Left forelimb (tissue), 1 donor: ENCODE measurements around the gene SBSN.
A peak's percentile ranks its signal among the peaks of the same experiment; 100 is the strongest.

Experiments used
- DNase-seq: peaks from one replicate; pipeline ENCODE4 v3.0.0-alpha.2; 2018; ENCODE audit warnings: low spot score

The SBSN gene

DNA sequence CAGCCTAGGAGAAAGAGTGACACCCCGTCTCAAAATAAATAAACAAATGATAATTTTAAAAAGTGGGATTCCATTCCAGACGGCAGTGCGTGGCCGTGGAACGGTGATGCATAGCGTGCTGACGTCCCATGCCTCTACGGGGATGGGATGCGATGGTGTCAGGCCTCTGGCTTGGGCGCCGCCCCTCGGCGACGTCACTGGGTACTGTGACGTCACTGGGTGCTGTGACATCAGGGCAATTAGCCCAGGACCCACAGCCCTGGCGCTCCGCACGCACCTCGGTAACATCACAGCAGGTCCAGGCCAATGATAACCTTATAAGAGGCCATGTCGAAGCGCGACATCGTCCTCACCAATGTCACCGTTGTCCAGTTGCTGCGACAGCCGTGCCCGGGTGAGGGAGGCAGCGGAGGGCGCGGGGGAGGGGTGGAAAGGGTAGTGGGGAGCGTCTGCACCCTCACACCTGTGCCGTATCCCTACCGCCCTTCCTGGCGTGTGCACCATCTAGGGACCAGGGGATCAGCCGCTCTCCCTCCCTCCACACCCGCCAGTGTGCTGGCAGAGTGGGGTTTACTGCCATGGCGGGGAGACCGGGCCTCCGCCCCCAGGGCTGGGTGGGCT is 5.2 kb upstream of the SBSN start, which contains the start of gene GAPDHS:
Gene GAPDHS, plus strand, starts transcription at position 256 of the 621 bp plus-strand sequence. Its CDS starts 72 bp downstream, at position 328.
- no peak for DNase-seq

DNA sequence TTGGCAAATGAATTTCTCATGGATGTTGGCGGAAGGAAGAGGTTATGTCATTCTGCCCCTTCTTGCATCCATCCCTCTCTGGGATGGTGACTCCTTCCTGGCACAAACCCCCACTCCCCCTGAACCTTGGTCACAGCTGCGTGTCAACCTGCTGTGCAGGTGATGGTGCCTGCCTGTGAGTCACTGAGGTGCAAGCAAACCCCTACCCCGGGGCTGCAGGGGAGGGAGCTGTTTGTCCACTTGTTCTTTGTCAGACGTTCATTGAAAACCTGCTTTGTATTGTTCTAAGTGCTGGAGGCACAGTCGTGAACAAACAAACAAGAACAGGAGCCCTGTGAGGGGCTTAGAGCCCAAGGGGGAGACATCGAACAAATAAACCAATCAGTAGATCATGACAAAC is 3.2 kb upstream of the SBSN start:
- no peak for DNase-seq

DNA sequence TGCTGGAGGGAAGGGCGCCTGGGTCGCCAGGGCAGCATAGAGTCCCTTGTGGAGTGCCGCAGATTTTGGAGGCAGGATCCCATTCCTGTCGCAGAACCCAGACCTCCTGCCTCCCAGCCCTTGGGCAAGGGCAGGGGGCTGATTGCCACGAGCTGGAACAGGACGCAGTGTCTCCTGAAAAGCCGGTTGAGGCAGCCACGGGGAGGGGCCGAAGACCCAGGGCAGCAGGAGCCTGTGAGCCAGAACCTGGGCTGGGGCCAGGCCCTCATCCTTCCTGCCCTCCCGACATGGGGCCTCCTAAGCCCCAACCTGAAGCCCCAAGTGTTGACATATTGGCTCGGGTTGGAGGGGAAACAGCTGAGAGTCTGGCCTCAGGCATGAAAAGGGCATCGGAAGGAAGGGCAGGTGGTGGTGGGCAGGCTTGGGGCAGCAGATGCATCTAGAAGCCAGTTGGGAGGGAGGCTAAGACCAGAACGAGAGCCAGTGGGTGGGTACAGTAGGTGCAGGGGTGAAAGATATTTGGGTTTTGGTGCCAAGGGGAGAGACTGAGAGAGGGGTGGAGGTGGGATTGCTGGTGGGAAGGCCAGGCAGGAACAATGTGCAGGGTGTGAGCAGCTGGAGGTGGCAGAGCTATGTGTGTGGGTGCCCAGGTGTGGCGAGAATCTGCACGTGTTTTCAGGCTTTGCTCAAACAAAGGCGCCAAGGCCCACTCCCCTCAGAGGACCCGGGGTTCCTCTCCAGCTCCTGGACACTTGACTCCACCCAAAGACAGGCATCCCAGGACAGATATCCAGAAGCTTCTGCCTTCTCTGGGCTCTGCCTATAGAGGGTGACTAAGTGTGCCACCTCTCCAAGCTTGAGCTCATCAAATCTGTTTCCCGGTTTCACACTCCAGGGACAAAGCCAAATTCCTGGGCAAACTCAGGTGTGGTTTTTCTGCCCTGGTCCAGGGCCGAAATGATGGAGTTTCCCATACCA is 1.4 kb upstream of the SBSN start:
- DNase-seq: no peak

- no peak for DNase-seq
These were observed 2.2 kb downstream of the SBSN start for GRCh38 chr19:35525873-35526272.

- no peak for DNase-seq
These were observed 3.8 kb downstream of the SBSN start for GRCh38 chr19:35524181-35524837.

GRCh38 chr19:35522745-35523327 is 5.3 kb downstream of the SBSN start:
- no peak for DNase-seq

- DNase-seq: no peak
These were observed 6.9 kb downstream of the SBSN start for GRCh38 chr19:35521124-35521743.

DNA sequence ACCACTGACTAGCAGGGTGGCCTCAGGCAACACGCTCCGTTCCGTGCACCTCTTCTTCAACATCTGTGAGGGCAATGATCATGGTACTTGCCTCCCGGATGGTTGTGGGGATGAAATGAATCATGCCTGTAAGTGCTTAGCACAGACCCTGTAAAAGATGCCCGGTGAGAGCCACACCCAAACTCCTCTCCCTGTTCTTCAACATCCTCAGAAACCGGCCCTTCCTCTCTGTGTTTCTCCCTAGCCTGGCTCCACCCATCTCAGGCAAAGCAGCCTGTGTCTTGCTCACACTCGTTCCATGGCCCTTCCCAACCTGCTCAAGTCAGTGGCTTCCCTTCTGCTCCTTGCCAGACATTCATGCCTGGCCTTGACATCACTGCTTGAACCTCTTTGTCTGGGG is 8.8 kb downstream of the SBSN start:
- DNase-seq: no peak

- no peak for DNase-seq
These were observed 9.8 kb downstream of the SBSN start for GRCh38 chr19:35518313-35518712.

DNA sequence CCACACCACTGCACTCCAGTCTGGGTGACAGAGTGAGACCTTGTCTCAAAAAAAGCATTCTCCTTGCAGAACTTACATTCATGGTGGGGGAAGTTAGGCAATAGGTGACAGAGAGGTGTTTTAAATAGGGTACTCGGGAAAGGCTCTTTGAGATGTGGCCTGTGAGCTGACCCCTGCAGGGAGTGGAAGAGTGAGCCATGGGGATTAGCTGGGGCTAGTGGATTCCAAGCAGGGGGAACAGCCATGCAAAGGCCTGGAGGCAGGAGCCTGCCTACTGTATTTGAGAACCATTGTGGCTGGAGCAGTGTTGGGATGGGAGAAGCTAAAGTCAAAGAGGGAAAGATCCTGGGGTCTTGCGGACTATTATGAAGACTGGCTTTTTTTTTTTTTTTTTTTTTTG is 10.8 kb downstream of the SBSN start:
- no peak for DNase-seq

GRCh38 chr19:35516310-35516709 is 11.8 kb downstream of the SBSN start:
- DNase-seq: no peak

GRCh38 chr19:35514282-35514809 is 13.8 kb downstream of the SBSN start:
- DNase-seq: no peak

- DNase-seq: no peak
These were observed 14.4 kb downstream of the SBSN start, which contains the start of gene DMKN for GRCh38 chr19:35513628-35514281. Gene DMKN (minus strand): TSS chr19:35513649. CDS start chr19:35513475, 174 bp downstream.

DNA sequence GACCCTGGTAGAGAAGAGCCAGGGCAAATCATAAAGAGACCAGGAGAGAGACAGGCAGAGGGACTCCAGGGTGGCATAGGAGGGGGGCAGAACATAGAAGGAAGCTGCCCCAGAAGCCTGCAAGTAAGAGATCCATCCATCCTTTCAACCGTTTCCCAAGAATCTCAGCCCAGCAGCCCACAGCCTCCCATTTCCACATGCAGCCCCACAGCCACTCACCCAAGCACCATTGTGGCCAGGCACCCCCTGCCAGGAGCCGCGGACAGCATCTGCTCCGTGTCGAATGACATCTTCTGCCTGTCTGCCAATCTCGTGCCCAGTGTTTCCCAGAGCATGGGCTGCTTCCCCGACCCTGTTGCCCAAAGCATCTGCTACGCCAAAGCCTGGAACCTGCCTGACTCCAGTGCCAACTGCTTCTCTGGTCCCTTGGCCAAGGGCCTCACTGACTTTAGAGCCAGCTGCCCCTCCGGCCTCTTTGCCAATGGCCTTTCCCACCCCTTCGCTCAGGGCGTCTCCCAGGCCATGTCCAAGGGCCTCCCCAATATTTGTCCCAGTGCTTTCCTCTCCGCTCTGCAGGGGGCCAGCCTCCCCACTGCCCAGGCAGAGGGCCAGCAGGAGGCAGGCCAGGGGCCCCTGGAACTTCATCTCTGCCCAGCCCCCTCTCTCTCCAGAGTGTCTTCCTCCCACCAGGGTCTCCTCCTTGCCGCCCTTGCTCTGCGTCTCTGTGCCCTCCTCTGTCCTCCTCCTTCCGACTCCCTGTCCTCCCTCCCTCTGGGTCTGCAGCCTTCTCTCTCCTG is 15.1 kb downstream of the SBSN start:
- DNase-seq: no peak

DNA sequence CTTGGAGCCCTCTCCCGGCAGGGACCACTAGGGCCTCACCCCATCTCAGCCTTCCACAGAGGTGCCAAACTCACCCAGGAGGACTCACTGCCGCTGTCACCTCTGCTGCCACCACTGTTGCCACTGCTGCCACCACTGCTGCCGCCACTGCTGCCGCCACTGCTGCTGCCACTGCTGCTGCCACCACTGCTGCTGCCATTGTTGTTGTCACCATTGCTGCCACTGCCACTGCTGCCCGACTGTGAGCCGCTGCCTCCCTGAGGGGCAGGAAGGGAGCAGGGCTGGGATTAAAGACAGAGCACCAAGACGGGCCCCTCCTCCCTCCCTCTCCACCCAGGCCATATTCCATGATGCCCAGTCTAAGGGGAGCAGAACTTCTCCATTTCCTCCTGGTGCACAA is 16.8 kb downstream of the SBSN start:
- no peak for DNase-seq

DNA sequence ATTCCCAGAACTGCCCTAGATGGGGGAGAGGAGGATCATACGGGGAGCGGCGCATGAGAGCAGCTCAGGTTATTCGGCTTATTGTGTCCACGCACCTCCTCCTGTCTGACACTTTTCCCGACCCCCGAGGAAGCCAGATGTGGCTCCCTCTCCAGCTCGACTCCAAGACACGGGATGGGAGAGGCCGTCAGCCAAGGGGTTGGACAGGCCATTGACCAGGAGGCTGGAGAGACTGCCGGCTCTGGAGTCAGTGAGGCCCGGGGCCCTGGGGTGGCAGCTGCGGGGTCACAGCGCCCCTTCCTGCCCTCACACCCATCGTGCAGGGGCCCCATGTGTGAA is 17.5 kb downstream of the SBSN start:
- no peak for DNase-seq

GRCh38 chr19:35509861-35510625 is 18.1 kb downstream of the SBSN start:
- peak; percentile 77 for DNase-seq

- no peak for DNase-seq
These were observed 19.0 kb downstream of the SBSN start for GRCh38 chr19:35509018-35509652.

GRCh38 chr19:35508129-35508528 is 20.0 kb downstream of the SBSN start:
- DNase-seq: no peak
